ENCODE measurements around the gene ATRIP. TPM values are rescaled to one million over a fixed set of nuclear protein-coding genes. Genes with fewer than 3 reads are reported as not detected.
A peak's percentile ranks its signal among the peaks of the same experiment; 100 is the strongest.

ATRIP gene
- polyA plus RNA-seq, 1 of the 3 experiments (the other 2 are of a cell fraction): 5.6 TPM

DNA sequence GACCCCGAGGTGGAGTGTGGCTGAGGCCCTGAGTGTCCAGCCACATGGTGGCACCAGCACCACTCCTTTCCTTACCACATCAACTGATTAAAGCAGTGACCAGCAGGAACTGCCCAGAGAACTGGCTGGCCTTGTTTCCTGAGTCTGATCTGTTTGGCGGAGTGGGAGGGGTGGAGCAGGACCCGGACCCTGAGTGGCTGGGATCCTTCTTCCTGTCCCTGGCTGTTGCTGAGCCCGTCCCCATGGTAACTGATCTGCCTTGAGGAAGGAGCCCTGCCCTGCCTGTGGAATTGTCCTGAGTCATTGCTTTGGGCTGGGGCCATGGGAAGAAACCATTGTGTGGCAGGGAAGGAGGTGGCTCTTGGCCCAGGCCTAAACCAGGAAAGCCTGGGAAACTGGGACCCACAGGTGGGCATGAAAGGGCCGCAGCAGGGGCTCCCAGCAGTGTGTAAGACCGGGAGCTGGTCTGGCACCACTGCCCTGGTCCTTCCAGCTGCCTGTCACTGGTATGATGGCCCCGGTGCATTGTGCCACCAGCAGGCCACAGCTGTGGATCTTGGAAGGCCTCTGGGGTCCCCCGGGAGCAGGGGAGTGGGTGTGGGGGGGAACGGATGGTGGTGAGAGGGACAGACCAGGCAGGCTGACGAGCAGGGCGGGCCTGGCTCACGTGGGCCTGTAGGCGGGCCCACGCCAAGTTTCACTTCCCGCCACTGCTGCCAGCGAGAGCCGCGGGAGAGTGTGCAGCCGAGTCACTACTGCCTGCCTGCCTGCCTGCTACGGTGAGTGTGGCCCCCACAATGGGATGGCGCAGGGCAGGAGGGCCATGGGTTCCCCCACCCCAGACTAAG lies 19.2 kb downstream of the ATRIP start (continued):
- TF ChIP-seq RFX5 (IDR thresholded peaks at IDR 0.05; ENCODE audit: low read length) (peak; percentile 87), GATA2 (CRISPR knock-in tag; IDR thresholded peaks at IDR 0.05) (no peak), YY1 (IDR thresholded peaks at IDR 0.05; ENCODE audit: low read depth) (peak; percentile 50; the same call in 1 of the 2 replicates), NFIC (IDR thresholded peaks at IDR 0.05; ENCODE audit: borderline replicate concordance) (peak; percentile 62; the same call in 1 of the 2 replicates), POLR2AphosphoS5 (IDR thresholded peaks at IDR 0.05; ENCODE audit: low read depth, low read length) (peak; percentile 74), FOXJ3 (CRISPR knock-in tag; IDR thresholded peaks at IDR 0.05) (peak; percentile 57; the same call in 1 of the 2 replicates), RXRA (IDR thresholded peaks at IDR 0.05; ENCODE audit: borderline replicate concordance, low read depth) (no peak)
- TF ChIP-seq, protein P1, sequence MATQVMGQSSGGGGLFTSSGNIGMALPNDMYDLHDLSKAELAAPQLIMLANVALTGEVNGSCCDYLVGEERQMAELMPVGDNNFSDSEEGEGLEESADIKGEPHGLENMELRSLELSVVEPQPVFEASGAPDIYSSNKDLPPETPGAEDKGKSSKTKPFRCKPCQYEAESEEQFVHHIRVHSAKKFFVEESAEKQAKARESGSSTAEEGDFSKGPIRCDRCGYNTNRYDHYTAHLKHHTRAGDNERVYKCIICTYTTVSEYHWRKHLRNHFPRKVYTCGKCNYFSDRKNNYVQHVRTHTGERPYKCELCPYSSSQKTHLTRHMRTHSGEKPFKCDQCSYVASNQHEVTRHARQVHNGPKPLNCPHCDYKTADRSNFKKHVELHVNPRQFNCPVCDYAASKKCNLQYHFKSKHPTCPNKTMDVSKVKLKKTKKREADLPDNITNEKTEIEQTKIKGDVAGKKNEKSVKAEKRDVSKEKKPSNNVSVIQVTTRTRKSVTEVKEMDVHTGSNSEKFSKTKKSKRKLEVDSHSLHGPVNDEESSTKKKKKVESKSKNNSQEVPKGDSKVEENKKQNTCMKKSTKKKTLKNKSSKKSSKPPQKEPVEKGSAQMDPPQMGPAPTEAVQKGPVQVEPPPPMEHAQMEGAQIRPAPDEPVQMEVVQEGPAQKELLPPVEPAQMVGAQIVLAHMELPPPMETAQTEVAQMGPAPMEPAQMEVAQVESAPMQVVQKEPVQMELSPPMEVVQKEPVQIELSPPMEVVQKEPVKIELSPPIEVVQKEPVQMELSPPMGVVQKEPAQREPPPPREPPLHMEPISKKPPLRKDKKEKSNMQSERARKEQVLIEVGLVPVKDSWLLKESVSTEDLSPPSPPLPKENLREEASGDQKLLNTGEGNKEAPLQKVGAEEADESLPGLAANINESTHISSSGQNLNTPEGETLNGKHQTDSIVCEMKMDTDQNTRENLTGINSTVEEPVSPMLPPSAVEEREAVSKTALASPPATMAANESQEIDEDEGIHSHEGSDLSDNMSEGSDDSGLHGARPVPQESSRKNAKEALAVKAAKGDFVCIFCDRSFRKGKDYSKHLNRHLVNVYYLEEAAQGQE (IDR thresholded peaks at IDR 0.05; ENCODE audit: low read depth, low read length): no peak; the same call in 1 of the 2 replicates
- TF ChIP-seq, protein P2, sequence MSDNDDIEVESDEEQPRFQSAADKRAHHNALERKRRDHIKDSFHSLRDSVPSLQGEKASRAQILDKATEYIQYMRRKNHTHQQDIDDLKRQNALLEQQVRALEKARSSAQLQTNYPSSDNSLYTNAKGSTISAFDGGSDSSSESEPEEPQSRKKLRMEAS (IDR thresholded peaks at IDR 0.05; ENCODE audit: low read depth): peak; percentile 81

DNA sequence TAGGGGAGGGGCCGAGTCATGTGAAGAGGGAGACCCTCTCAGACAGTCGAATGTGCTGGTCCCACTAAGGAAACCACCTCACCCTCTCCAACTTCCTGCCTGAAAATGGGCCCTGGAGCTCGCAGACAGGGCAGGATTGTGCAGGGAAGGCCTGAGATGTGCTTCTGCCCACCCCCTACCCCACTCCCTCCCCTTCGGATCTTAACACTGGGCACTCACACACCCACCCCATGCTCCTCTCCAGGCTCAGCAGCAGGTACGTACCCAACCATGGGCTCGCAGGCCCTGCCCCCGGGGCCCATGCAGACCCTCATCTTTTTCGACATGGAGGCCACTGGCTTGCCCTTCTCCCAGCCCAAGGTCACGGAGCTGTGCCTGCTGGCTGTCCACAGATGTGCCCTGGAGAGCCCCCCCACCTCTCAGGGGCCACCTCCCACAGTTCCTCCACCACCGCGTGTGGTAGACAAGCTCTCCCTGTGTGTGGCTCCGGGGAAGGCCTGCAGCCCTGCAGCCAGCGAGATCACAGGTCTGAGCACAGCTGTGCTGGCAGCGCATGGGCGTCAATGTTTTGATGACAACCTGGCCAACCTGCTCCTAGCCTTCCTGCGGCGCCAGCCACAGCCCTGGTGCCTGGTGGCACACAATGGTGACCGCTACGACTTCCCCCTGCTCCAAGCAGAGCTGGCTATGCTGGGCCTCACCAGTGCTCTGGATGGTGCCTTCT lies 20.0 kb downstream of the ATRIP start:
- ChIA-PET CTCF (interaction anchor here (0.6 to 8.2 kb wide), 11 partner anchors 8 to 87 kb away, joined by 3 to 136 read pairs (median 3); partner anchors contain the start of gene PFKFB4), POLR2A (interaction anchor here (1.2 to 1.3 kb wide), 2 partner anchors 41 to 83 kb away, joined by 3 to 5 read pairs; no protein-coding TSS in a partner anchor)
- TF ChIP-seq MXI1 (IDR thresholded peaks at IDR 0.05; ENCODE audit: low read depth, low read length) (0 out of 2 replicates have a peak, but pooled peaks have one; percentile 24), CHD2 (IDR thresholded peaks at IDR 0.05; ENCODE audit: low read length, partially characterized antibody) (no peak)
- Histone ChIP-seq H3K79me2 (ENCODE audit: insufficient read depth) (peaks cover 54% of the 10 kb centered on the region), H3K4me2 (peak overlapping the region; percentile 78), H3K9me3 (no peaks in the 10 kb centered on the region), H2AFZ (ENCODE audit: low read depth) (no peak overlapping the region), H3K9me2 (no peaks in the 10 kb centered on the region), H3K27me3 (ENCODE audit: insufficient read depth) (no peaks in the 10 kb centered on the region), H3K36me3 (replicated peaks in 1 of 2; ENCODE audit: control insufficient read depth in 1 of 2, insufficient read depth in 2 of 2, low read length in 1 of 2) (peaks cover 1 to 35% of the 10 kb centered on the region in 2 experiments), H3K27ac (ENCODE audit: low read depth in 2 of 2, low read length in 1 of 2) (peak overlapping the region; percentile 99 to 100), H3K4me1 (ENCODE audit: control insufficient read depth in 1 of 2, insufficient read depth in 2 of 2, low read depth in 1 of 2, low read length in 1 of 2) (peaks cover 16 to 67% of the 10 kb centered on the region in 2 experiments; a peak in 2 of 4 replicates), H3F3A (replicated peaks; ENCODE audit: insufficient read depth) (peaks cover 18% of the 10 kb centered on the region), H4K20me1 (ENCODE audit: insufficient read depth) (no peaks in the 10 kb centered on the region), H3K4me3 (ENCODE audit: low read depth in 2 of 2, low read length in 1 of 2) (peak overlapping the region; percentile 45 to 68), H3K9ac (peak overlapping the region; percentile 95)
- peak; percentile 50 for DNase-seq
- WGBS (ENCODE audit: low lambda C conversion rate): 56% methylated on average over 13 of the region's 19 CpGs
